Measurements from ENCODE around the gene C8A. TPM values are rescaled to one million over a fixed set of nuclear protein-coding genes. Genes with fewer than 3 reads are reported as not detected.

C8A gene
- total and polyA plus RNA-seq, 2 experiments from 2014 or later: not detected

- Histone ChIP-seq H3K9me2 (ENCODE audit: insufficient read depth) (no peaks in the 10 kb centered on the region), H3K27me3 (replicated peaks; ENCODE audit: insufficient read depth) (no peaks in the 10 kb centered on the region), H3K4me3 (no peak overlapping the region), H3K4me2 (ENCODE audit: unreplicated experiment) (no peak overlapping the region), H3K27ac (no peak overlapping the region), H3K9ac (no peak overlapping the region), H4K20me1 (ENCODE audit: insufficient read depth) (no peaks in the 10 kb centered on the region), H3K36me3 (ENCODE audit: low read depth) (no peaks in the 10 kb centered on the region), H3K79me2 (ENCODE audit: insufficient read depth) (no peaks in the 10 kb centered on the region), H3K9me3 (ENCODE audit: low read depth) (no peaks in the 10 kb centered on the region), H3K4me1 (ENCODE audit: insufficient read depth) (no peaks in the 10 kb centered on the region), H3F3A (ENCODE audit: insufficient read depth) (no peaks in the 10 kb centered on the region), H2AFZ (no peak overlapping the region)
- in situ Hi-C loops (cut with MboI): loop anchor here (25.0 kb wide), 2 partner anchors 1337 to 1538 kb away; no protein-coding TSS in a partner anchor
- WGBS, 2 experiments (ENCODE audit: low coverage in 1 of 2, low lambda C conversion rate in 2 of 2, missing lambda C conversion rate in 2 of 2): 90 to 95% methylated on average over 1 of the region's 1 CpG
- peak; percentile 13 for DNase-seq
- TF ChIP-seq EZH2 (IDR thresholded peaks at IDR 0.05; ENCODE audit: insufficient read depth, poor library complexity, severe bottlenecking) (no peak), EZH2phosphoT487 (IDR thresholded peaks at IDR 0.05; ENCODE audit: insufficient read depth, low read depth) (no peak)
Observed at GRCh38 chr1:56824938-56825337, 29.7 kb upstream of the C8A start.

DNA sequence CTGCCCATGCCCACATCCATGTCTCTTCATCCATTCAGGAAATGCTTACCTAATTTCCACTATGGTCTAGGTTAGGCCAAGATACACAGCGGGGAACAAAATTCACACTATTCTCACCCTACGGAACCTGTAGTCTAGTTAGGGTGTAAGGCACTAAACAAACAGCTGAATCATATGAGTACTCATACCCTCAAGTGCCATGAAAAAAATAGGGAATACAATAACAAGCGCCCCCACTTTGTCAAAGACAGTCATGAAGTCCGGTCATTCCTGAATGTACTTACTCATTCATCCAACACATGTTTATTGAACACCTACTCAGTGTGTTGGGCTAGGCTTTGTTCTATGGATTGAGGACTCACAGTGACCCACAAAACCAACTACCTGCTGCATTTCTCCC is 29.2 kb upstream of the C8A start:
- TF ChIP-seq EZH2 (IDR thresholded peaks at IDR 0.05; ENCODE audit: insufficient read depth, poor library complexity, severe bottlenecking) (no peak), EZH2phosphoT487 (IDR thresholded peaks at IDR 0.05; ENCODE audit: insufficient read depth, low read depth) (no peak)
- H3K27me3 ChIP-seq (replicated peaks; ENCODE audit: insufficient read depth): no peaks in the 10 kb centered on the region
- in situ Hi-C loops (cut with MboI): loop anchor here (25.0 kb wide), 1 partner anchor 1337 kb away; no protein-coding TSS in a partner anchor
- no peak overlapping the region for H3K4me3 ChIP-seq
- no peak overlapping the region for H2AFZ ChIP-seq
- H3K4me1 ChIP-seq (ENCODE audit: insufficient read depth): no peaks in the 10 kb centered on the region
- H4K20me1 ChIP-seq (ENCODE audit: insufficient read depth): no peaks in the 10 kb centered on the region
- H3K36me3 ChIP-seq (ENCODE audit: low read depth): no peaks in the 10 kb centered on the region
- no peak overlapping the region for H3K4me2 ChIP-seq (ENCODE audit: unreplicated experiment)
- no peak overlapping the region for H3K9ac ChIP-seq
- H3F3A ChIP-seq (ENCODE audit: insufficient read depth): no peaks in the 10 kb centered on the region
- H3K27ac ChIP-seq: no peak overlapping the region
- H3K79me2 ChIP-seq (ENCODE audit: insufficient read depth): no peaks in the 10 kb centered on the region
- no peaks in the 10 kb centered on the region for H3K9me3 ChIP-seq (ENCODE audit: low read depth)
- peak; percentile 37 for DNase-seq
- 62 to 63% methylated on average over 4 of the region's 4 CpGs for WGBS, 2 experiments (ENCODE audit: low coverage in 1 of 2, low lambda C conversion rate in 2 of 2, missing lambda C conversion rate in 2 of 2)
- H3K9me2 ChIP-seq (ENCODE audit: insufficient read depth): no peaks in the 10 kb centered on the region

GRCh38 chr1:56827711-56828110 is 26.9 kb upstream of the C8A start:
- DNase-seq: no peak
- in situ Hi-C loops (cut with MboI): loop anchor here (25.0 kb wide), 1 partner anchor 1335 kb away; no protein-coding TSS in a partner anchor

DNA sequence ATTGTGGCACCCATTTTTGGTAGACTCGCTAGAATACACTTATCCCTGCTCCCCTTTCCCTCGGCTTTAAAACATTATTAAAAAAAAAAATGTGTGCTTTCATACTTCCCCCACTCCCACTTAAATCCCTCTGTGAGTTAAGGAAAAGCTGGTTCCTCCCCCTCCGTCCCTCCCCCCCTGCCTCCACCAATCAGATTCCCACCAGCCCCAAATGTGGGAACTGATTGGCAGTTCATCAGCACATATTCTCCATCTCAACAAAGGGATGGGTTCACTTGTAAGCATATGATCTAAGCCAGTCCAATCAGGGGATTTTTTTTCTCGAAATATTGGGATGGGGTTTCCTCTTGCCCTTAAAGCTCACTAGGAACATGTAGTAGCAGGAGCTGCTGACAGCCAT is 24.5 kb upstream of the C8A start:
- no peaks in the 10 kb centered on the region for H3K9me3 ChIP-seq (ENCODE audit: low read depth)
- H3K4me2 ChIP-seq (ENCODE audit: unreplicated experiment): no peak overlapping the region
- H3K79me2 ChIP-seq (ENCODE audit: insufficient read depth): no peaks in the 10 kb centered on the region
- H3K4me1 ChIP-seq (ENCODE audit: insufficient read depth): peaks cover 16% of the 10 kb centered on the region
- H3K9ac ChIP-seq: no peak overlapping the region
- DNase-seq: no peak
- H3F3A ChIP-seq (ENCODE audit: insufficient read depth): no peaks in the 10 kb centered on the region
- in situ Hi-C loops (cut with MboI): loop anchor here (10.0 to 25.0 kb wide), 3 partner anchors 145 to 1332 kb away; no protein-coding TSS in a partner anchor
- WGBS, 2 experiments (ENCODE audit: low coverage in 1 of 2, low lambda C conversion rate in 2 of 2, missing lambda C conversion rate in 2 of 2): 84 to 95% methylated on average over 4 of the region's 4 CpGs
- no peaks in the 10 kb centered on the region for H4K20me1 ChIP-seq (ENCODE audit: insufficient read depth)
- H3K27ac ChIP-seq: no peak overlapping the region
- H3K27me3 ChIP-seq (replicated peaks; ENCODE audit: insufficient read depth): no peaks in the 10 kb centered on the region
- no peak overlapping the region for H3K4me3 ChIP-seq
- TF ChIP-seq EZH2phosphoT487 (IDR thresholded peaks at IDR 0.05; ENCODE audit: insufficient read depth, low read depth) (no peak), EZH2 (IDR thresholded peaks at IDR 0.05; ENCODE audit: insufficient read depth, poor library complexity, severe bottlenecking) (no peak)
- no peaks in the 10 kb centered on the region for H3K9me2 ChIP-seq (ENCODE audit: insufficient read depth)
- no peak overlapping the region for H2AFZ ChIP-seq
- no peaks in the 10 kb centered on the region for H3K36me3 ChIP-seq (ENCODE audit: low read depth)

More at GRCh38 chr1:56827711-56828110, 26.9 kb upstream of the C8A start:
- Histone ChIP-seq H3K27ac (no peak overlapping the region), H3K4me2 (ENCODE audit: unreplicated experiment) (no peak overlapping the region), H3K79me2 (ENCODE audit: insufficient read depth) (no peaks in the 10 kb centered on the region), H3F3A (ENCODE audit: insufficient read depth) (no peaks in the 10 kb centered on the region), H4K20me1 (ENCODE audit: insufficient read depth) (no peaks in the 10 kb centered on the region), H2AFZ (no peak overlapping the region), H3K9ac (no peak overlapping the region), H3K27me3 (replicated peaks; ENCODE audit: insufficient read depth) (no peaks in the 10 kb centered on the region), H3K4me1 (ENCODE audit: insufficient read depth) (peaks cover 14% of the 10 kb centered on the region), H3K4me3 (no peak overlapping the region), H3K9me3 (ENCODE audit: low read depth) (no peaks in the 10 kb centered on the region), H3K36me3 (ENCODE audit: low read depth) (no peaks in the 10 kb centered on the region), H3K9me2 (ENCODE audit: insufficient read depth) (no peaks in the 10 kb centered on the region)
- no peak for TF ChIP-seq EZH2phosphoT487 (IDR thresholded peaks at IDR 0.05; ENCODE audit: insufficient read depth, low read depth)
- no peak for TF ChIP-seq EZH2 (IDR thresholded peaks at IDR 0.05; ENCODE audit: insufficient read depth, poor library complexity, severe bottlenecking)
